HL-60 (cell line): ENCODE data around the gene OSBPL6.

Source experiments
- DNase-seq, 2 experiments: peaks; one replicate each; pipeline ENCODE4 v3.0.0-alpha.2; 2010 to 2020; ENCODE audit warnings: low read depth in 1 of 2, low spot score in 1 of 2
- H3K27ac ChIP-seq: fragments of 250-450 bp; sonication (Bioruptor Pico); replicated peaks from 2 replicates; pipeline ENCODE4 v1.5.1; 2020; ENCODE audit warnings: mild to moderate bottlenecking, moderate library complexity
- H3K27me3 ChIP-seq: fragments of 250-450 bp; sonication (Bioruptor Pico); 2 replicates; pipeline ENCODE4 v1.5.1; 2021; ENCODE audit warnings: mild to moderate bottlenecking, moderate library complexity; ENCODE audit not compliant: insufficient read depth, poor library complexity, severe bottlenecking
- H3K4me3 ChIP-seq: replicated peaks from 2 replicates; pipeline ENCODE4 v1.5.1; 2011; ENCODE audit warnings: mild to moderate bottlenecking, control low read depth, low read length; ENCODE audit not compliant: insufficient read depth
- GABPA ChIP-seq: IDR thresholded peaks from 2 replicates; pipeline ENCODE4 v1.6.1; 2012; ENCODE audit warnings: low read depth
- POLR2AphosphoS5 ChIP-seq: IDR thresholded peaks from 2 replicates; pipeline ENCODE4 v1.6.1; 2012; ENCODE audit warnings: low read depth
- SPI1 ChIP-seq: IDR thresholded peaks from 2 replicates; pipeline ENCODE4 v1.6.1; 2012; ENCODE audit warnings: low read depth, mild to moderate bottlenecking, borderline replicate concordance
- TF ChIP-seq, protein P1 (sequence below): IDR thresholded peaks from one replicate; pipeline ENCODE4 v1.5.1; 2011; ENCODE audit warnings: low read length, control low read depth, inconsistent platforms; ENCODE audit not compliant: insufficient read depth
- TF ChIP-seq, protein P2 (sequence below): IDR thresholded peaks from 2 replicates; pipeline ENCODE4 v1.6.1; 2012; ENCODE audit warnings: low read depth; ENCODE audit not compliant: insufficient replicate concordance

OSBPL6 gene

DNA sequence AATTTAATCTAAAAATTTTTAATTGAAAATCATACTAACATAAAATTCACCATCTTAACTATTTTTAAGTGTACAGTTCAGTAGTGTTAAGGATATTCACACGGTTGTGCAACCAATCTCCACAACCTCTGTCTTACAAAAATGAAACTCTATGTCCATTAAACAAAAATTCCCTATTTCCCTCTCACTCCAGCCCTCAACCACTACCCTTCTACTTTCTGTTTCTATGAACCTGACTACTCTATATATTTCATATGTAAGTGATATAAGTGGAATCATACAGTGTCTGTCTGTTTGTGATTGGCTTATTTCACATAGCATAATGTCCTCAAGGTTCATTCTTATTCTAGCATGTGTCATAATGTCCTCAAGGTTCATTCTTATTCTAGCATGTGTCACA lies 34.3 kb upstream of the OSBPL6 start:
- peaks cover 4% of the 10 kb centered on the region for H3K27me3 ChIP-seq
- DNase-seq, result no peak
- TF ChIP-seq POLR2AphosphoS5 (no peak), SPI1 (no peak), GABPA (no peak)
- TF ChIP-seq, protein P1, sequence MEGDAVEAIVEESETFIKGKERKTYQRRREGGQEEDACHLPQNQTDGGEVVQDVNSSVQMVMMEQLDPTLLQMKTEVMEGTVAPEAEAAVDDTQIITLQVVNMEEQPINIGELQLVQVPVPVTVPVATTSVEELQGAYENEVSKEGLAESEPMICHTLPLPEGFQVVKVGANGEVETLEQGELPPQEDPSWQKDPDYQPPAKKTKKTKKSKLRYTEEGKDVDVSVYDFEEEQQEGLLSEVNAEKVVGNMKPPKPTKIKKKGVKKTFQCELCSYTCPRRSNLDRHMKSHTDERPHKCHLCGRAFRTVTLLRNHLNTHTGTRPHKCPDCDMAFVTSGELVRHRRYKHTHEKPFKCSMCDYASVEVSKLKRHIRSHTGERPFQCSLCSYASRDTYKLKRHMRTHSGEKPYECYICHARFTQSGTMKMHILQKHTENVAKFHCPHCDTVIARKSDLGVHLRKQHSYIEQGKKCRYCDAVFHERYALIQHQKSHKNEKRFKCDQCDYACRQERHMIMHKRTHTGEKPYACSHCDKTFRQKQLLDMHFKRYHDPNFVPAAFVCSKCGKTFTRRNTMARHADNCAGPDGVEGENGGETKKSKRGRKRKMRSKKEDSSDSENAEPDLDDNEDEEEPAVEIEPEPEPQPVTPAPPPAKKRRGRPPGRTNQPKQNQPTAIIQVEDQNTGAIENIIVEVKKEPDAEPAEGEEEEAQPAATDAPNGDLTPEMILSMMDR, result no peak
- TF ChIP-seq, protein P2, sequence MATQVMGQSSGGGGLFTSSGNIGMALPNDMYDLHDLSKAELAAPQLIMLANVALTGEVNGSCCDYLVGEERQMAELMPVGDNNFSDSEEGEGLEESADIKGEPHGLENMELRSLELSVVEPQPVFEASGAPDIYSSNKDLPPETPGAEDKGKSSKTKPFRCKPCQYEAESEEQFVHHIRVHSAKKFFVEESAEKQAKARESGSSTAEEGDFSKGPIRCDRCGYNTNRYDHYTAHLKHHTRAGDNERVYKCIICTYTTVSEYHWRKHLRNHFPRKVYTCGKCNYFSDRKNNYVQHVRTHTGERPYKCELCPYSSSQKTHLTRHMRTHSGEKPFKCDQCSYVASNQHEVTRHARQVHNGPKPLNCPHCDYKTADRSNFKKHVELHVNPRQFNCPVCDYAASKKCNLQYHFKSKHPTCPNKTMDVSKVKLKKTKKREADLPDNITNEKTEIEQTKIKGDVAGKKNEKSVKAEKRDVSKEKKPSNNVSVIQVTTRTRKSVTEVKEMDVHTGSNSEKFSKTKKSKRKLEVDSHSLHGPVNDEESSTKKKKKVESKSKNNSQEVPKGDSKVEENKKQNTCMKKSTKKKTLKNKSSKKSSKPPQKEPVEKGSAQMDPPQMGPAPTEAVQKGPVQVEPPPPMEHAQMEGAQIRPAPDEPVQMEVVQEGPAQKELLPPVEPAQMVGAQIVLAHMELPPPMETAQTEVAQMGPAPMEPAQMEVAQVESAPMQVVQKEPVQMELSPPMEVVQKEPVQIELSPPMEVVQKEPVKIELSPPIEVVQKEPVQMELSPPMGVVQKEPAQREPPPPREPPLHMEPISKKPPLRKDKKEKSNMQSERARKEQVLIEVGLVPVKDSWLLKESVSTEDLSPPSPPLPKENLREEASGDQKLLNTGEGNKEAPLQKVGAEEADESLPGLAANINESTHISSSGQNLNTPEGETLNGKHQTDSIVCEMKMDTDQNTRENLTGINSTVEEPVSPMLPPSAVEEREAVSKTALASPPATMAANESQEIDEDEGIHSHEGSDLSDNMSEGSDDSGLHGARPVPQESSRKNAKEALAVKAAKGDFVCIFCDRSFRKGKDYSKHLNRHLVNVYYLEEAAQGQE, result no peak
- H3K4me3 ChIP-seq, result no peak overlapping the region
- H3K27ac ChIP-seq, result no peak overlapping the region

DNA sequence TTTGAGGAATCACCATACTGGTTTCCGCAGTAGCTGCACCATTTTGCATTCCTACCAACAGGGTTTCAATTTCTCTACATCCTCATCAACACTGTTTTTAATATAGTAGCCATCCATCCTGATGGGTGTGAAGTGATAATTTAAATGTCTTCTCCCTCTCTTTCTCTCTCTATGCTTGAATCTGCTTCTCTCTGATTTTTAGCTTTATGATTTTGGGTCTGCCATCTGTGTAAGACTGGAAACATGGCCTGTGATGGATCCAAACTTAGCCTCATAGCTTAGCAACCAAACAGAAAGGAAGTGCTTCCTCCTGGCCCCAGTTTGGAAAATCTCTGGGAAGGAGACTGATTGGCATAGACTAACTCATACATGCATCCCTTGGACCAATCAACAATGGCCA lies 33.7 kb upstream of the OSBPL6 start:
- H3K27ac ChIP-seq, result no peak overlapping the region
- TF ChIP-seq, protein P2, result no peak
- TF ChIP-seq SPI1 (no peak), GABPA (no peak), POLR2AphosphoS5 (no peak)
- TF ChIP-seq, protein P1, result no peak
- no peak for DNase-seq
- H3K27me3 ChIP-seq, result peaks cover 4% of the 10 kb centered on the region
- no peak overlapping the region for H3K4me3 ChIP-seq

DNA sequence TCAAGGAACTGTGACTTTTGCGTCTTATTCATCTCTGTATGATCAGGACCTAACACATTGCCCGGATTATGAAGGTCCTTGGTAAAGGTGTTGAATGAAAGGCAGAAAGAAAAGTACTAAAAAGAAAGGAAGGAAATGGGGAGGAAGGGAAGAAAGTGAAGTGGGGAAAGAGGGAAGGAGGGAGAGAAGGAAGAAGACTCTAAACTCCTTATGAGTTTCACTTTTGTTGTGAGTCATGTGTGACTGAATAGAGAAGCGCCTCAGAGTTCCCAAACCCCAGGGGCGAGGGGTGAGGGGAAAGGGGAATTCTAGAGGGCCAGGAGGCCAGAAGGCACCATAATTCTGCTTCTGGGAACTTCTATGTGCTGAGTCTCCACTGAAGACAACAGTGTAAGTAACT lies 30.9 kb upstream of the OSBPL6 start:
- Histone ChIP-seq H3K4me3 (no peak overlapping the region), H3K27ac (no peak overlapping the region), H3K27me3 (peaks cover 4% of the 10 kb centered on the region)
- no peak for DNase-seq
- TF ChIP-seq, protein P1, result no peak
- TF ChIP-seq, protein P2, result no peak
- TF ChIP-seq GABPA, result no peak
- TF ChIP-seq POLR2AphosphoS5, result no peak
- no peak for TF ChIP-seq SPI1
